CD4-positive, alpha-beta T cell treated with Interleukin-15 for 1 hour (primary cell): ENCODE measurements around the gene METAP2.
"Not testable (repeated sequence)": the region's sequence is repeated elsewhere in the genome, so short reads cannot be mapped to it uniquely, and the experiment has no call there.

Experiments
- DNase-seq: peaks from one replicate; pipeline ENCODE4 v3.0.0-alpha.2; 2020

METAP2 gene

GRCh38 chr12:95473884-95474659 is at the start of gene METAP2:
TSS of gene METAP2 (plus strand) at chr12:95474152. CDS start at chr12:95474180, 28 bp downstream.
- DNase-seq = peak; percentile 90

- no peak for DNase-seq
These were observed 49.5 kb upstream of the METAP2 start for GRCh38 chr12:95424271-95424994.

- no peak for DNase-seq
These were observed 44.8 kb upstream of the METAP2 start for GRCh38 chr12:95429172-95429510.

GRCh38 chr12:95431120-95431519 is 42.8 kb upstream of the METAP2 start:
- no peak for DNase-seq

GRCh38 chr12:95435355-95435754 is 38.6 kb upstream of the METAP2 start:
- DNase-seq = no peak

GRCh38 chr12:95437565-95437964 is 36.4 kb upstream of the METAP2 start:
- DNase-seq = no peak

GRCh38 chr12:95439461-95440230 is 34.3 kb upstream of the METAP2 start:
- DNase-seq = no peak

- DNase-seq = no peak
These were observed 33.6 kb upstream of the METAP2 start for GRCh38 chr12:95440401-95440800.

- DNase-seq = no peak
These were observed 30.5 kb upstream of the METAP2 start for GRCh38 chr12:95443459-95443858.

GRCh38 chr12:95445099-95445498 is 28.9 kb upstream of the METAP2 start:
- not testable (repeated sequence) for DNase-seq

GRCh38 chr12:95445884-95446505 is 28.0 kb upstream of the METAP2 start:
- no peak for DNase-seq

GRCh38 chr12:95446506-95446900 is 27.4 kb upstream of the METAP2 start:
- DNase-seq = no peak

- not testable (repeated sequence) for DNase-seq
These were observed 24.3 kb upstream of the METAP2 start for GRCh38 chr12:95449656-95450055.

- DNase-seq = not testable (repeated sequence)
These were observed 21.5 kb upstream of the METAP2 start for GRCh38 chr12:95452501-95452900.

- not testable (repeated sequence) for DNase-seq
These were observed 20.1 kb upstream of the METAP2 start for GRCh38 chr12:95453881-95454280.

- not testable (repeated sequence) for DNase-seq
These were observed 19.2 kb upstream of the METAP2 start for GRCh38 chr12:95454780-95455215.

- DNase-seq = not testable (repeated sequence)
These were observed 16.3 kb upstream of the METAP2 start for GRCh38 chr12:95457605-95458004.

- no peak for DNase-seq
These were observed 15.2 kb upstream of the METAP2 start for GRCh38 chr12:95458761-95459160.

- no peak for DNase-seq
These were observed 14.6 kb upstream of the METAP2 start for GRCh38 chr12:95459310-95459709.

- no peak for DNase-seq
These were observed 13.8 kb upstream of the METAP2 start for GRCh38 chr12:95460105-95460504.

- no peak for DNase-seq
These were observed 13.1 kb upstream of the METAP2 start for GRCh38 chr12:95460896-95461295.

GRCh38 chr12:95462081-95462480 is 11.9 kb upstream of the METAP2 start:
- no peak for DNase-seq

- no peak for DNase-seq
These were observed 11.4 kb upstream of the METAP2 start for GRCh38 chr12:95462551-95462950.
